Uterus (tissue), 4 donors: ENCODE measurements around the gene POP7. TPM values are rescaled to one million over a fixed set of nuclear protein-coding genes. Genes with fewer than 3 reads are reported as not detected.
"Not testable (repeated sequence)": the region's sequence is repeated elsewhere in the genome, so short reads cannot be mapped to it uniquely, and the experiment has no call there.

ENCODE experiments used
- DNase-seq, 2 donors: peaks; one replicate each; pipeline ENCODE4 v3.0.0-alpha.2; 2019 to 2020
- H3K27ac ChIP-seq, 2 donors: fragments of 200-600 bp; sonication (generic); 1 replicate in 1 of 2; 2 replicates in 1 of 2; pipeline ENCODE4 v1.5.1; 2016 to 2018
- H3K27me3 ChIP-seq, 2 donors: fragments of 200-600 bp; sonication (generic); one replicate each; pipeline ENCODE4 v1.5.1; 2018 to 2019; ENCODE audit warnings: control low read depth in 1 of 2
- H3K36me3 ChIP-seq, 2 donors: fragments of 200-600 bp; sonication (generic); one replicate each; pipeline ENCODE4 v1.5.1; 2019; ENCODE audit warnings: control low read depth in 1 of 2
- H3K4me1 ChIP-seq, 2 donors: fragments of 200-600 bp; sonication (generic); one replicate each; pipeline ENCODE4 v1.5.1; 2018 to 2019; ENCODE audit warnings: control low read depth in 1 of 2
- H3K4me3 ChIP-seq, 2 donors: fragments of 200-600 bp; sonication (generic); 1 replicate in 1 of 2; 2 replicates in 1 of 2; pipeline ENCODE4 v1.5.1; 2018 to 2019; ENCODE audit warnings: mild to moderate bottlenecking in 1 of 2
- H3K9me3 ChIP-seq, 2 donors: fragments of 200-600 bp; sonication (generic); one replicate each; pipeline ENCODE4 v1.5.1; 2019; ENCODE audit warnings: control low read depth in 1 of 2
- CTCF ChIP-seq, 4 experiments: fragments of 200-600 bp in 2 of 4; fragments of 450-650 bp in 2 of 4; sonication (generic) in 2 of 4; IDR thresholded peaks; one replicate each; pipeline ENCODE4 v1.5.1; 2016 to 2019; ENCODE audit warnings: antibody characterized with exemption in 4 of 4, mild to moderate bottlenecking in 2 of 4, moderate library complexity in 1 of 4
- POLR2A ChIP-seq, 2 donors: fragments of 450-650 bp; IDR thresholded peaks; one replicate each; pipeline ENCODE4 v1.6.1; 2016; ENCODE audit warnings: antibody characterized with exemption in 2 of 2, mild to moderate bottlenecking in 1 of 2, moderate library complexity in 1 of 2
- intact Hi-C: fragments of 100-400 bp; cut with DNase I; formaldehyde crosslinking; loops from one replicate; pipeline ENCODE4 v1.15.1; 2023; ENCODE audit warnings: low total_unique reads
- total RNA-seq, 4 donors: library from RNA; depleted of rRNA in 3 of 4; stranded (reverse); fragments of >200 nt in 3 of 4; gene quantifications; one replicate each; pipeline versions ENCODE4 v1.1.0 to v1.2.4, GENCODE V29; 2014 to 2023
- donor health status: DM: yes; HTN: yes; CAD: no.

POP7 gene
- total RNA-seq, 4 donors from 2014 or later, result 16.4 to 53.8 (median 23.8) TPM

- Histone ChIP-seq H3K4me3 (peak overlapping the region; percentile 79 to 90), H3K27ac (peak overlapping the region; percentile 88 to 90), H3K9me3 (no peaks in the 10 kb centered on the region), H3K27me3 (no peaks in the 10 kb centered on the region), H3K4me1 (peaks cover 0 to 5% of the 10 kb centered on the region in 2 donors), H3K36me3 (no peaks in the 10 kb centered on the region)
- TF ChIP-seq CTCF (IDR thresholded peaks at IDR 0.05) (no peak), POLR2A (IDR thresholded peaks at IDR 0.05) (no peak)
- DNase-seq, result peak in 1 of 2 donors; percentile 42
- intact Hi-C loops, result no loop called here
Observed at GRCh38 chr7:100706672-100707311, 871 bp downstream of the POP7 start.

- Histone ChIP-seq H3K9me3 (no peaks in the 10 kb centered on the region), H3K36me3 (no peaks in the 10 kb centered on the region), H3K27me3 (no peaks in the 10 kb centered on the region), H3K27ac (no peak overlapping the region), H3K4me1 (peaks cover 0 to 5% of the 10 kb centered on the region in 2 donors), H3K4me3 (no peak overlapping the region)
- intact Hi-C loops, result no loop called here
- no peak for DNase-seq
- TF ChIP-seq POLR2A (IDR thresholded peaks at IDR 0.05) (no peak), CTCF (IDR thresholded peaks at IDR 0.05) (no peak)
Observed at GRCh38 chr7:100708395-100708794, 2.5 kb downstream of the POP7 start.

- intact Hi-C loops, result no loop called here
- Histone ChIP-seq H3K36me3 (no peaks in the 10 kb centered on the region), H3K4me1 (peaks cover 0 to 5% of the 10 kb centered on the region in 2 donors), H3K27ac (no peak overlapping the region), H3K9me3 (no peaks in the 10 kb centered on the region), H3K27me3 (no peaks in the 10 kb centered on the region), H3K4me3 (no peak overlapping the region)
- DNase-seq, result no peak
- TF ChIP-seq POLR2A (IDR thresholded peaks at IDR 0.05), result no peak
- TF ChIP-seq CTCF (IDR thresholded peaks at IDR 0.05), result no peak
Observed at GRCh38 chr7:100710452-100710851, 4.5 kb downstream of the POP7 start.

GRCh38 chr7:100711369-100711768, 5.4 kb downstream of the POP7 start:
- Histone ChIP-seq H3K27me3 (no peaks in the 10 kb centered on the region), H3K9me3 (no peaks in the 10 kb centered on the region), H3K4me3 (no peak overlapping the region), H3K36me3 (no peaks in the 10 kb centered on the region), H3K27ac (no peak overlapping the region), H3K4me1 (peaks cover 0 to 5% of the 10 kb centered on the region in 2 donors)
- TF ChIP-seq CTCF (IDR thresholded peaks at IDR 0.05) (no peak), POLR2A (IDR thresholded peaks at IDR 0.05) (no peak)
- DNase-seq, result no peak
- intact Hi-C loops, result no loop called here

- intact Hi-C loops, result no loop called here
- no peaks in the 10 kb centered on the region for H3K27me3 ChIP-seq
- no peaks in the 10 kb centered on the region for H3K9me3 ChIP-seq
- H3K36me3 ChIP-seq, result no peaks in the 10 kb centered on the region
- H3K4me3 ChIP-seq, result no peak overlapping the region
- DNase-seq, result no peak
- H3K4me1 ChIP-seq, result no peaks in the 10 kb centered on the region
- no peak overlapping the region for H3K27ac ChIP-seq
- TF ChIP-seq CTCF (IDR thresholded peaks at IDR 0.05) (no peak), POLR2A (IDR thresholded peaks at IDR 0.05) (no peak)
Observed at GRCh38 chr7:100714725-100715124, 8.8 kb downstream of the POP7 start.

- H3K27me3 ChIP-seq, H3K4me3 ChIP-seq, H3K27ac ChIP-seq, H3K4me1 ChIP-seq, H3K36me3 ChIP-seq, DNase-seq, intact Hi-C loops, H3K9me3 ChIP-seq: not testable (repeated sequence)
Observed at GRCh38 chr7:100717073-100717472, 11.2 kb downstream of the POP7 start.
